Omental fat pad (tissue), 4 donors: ENCODE results near the gene F10. TPM values are rescaled to one million over a fixed set of nuclear protein-coding genes. Genes with fewer than 3 reads are reported as not detected.
A peak's percentile ranks its signal among the peaks of the same experiment; 100 is the strongest.
"Not testable (repeated sequence)": the region's sequence is repeated elsewhere in the genome, so short reads cannot be mapped to it uniquely, and the experiment has no call there.

Source experiments
- ATAC-seq: fragments of 150-250 bp; one replicate; pipeline ENCODE4 v1.9.1; 2016; ENCODE audit warnings: mild to moderate bottlenecking, moderate library complexity; ENCODE audit not compliant: low FRiP score
- DNase-seq: peaks from one replicate; pipeline ENCODE4 v3.0.0-alpha.2; 2019; ENCODE audit warnings: low spot score
- CTCF ChIP-seq, 3 donors: fragments of 450-650 bp; IDR thresholded peaks; one replicate each; pipeline ENCODE4 v1.5.1; 2016 to 2017; ENCODE audit warnings: antibody characterized with exemption in 3 of 3, mild to moderate bottlenecking in 3 of 3, moderate library complexity in 2 of 3
- total RNA-seq, 4 donors: library from RNA; depleted of rRNA; stranded (reverse); fragments of >200 nt; gene quantifications; one replicate each; pipeline ENCODE4 v1.1.0, GENCODE V29; 2016

Gene F10
- total RNA-seq, 4 donors from 2014 or later = 10.8 to 51.1 (median 13.6) TPM

- DNase-seq (no peak), ATAC-seq (peak; percentile 35)
- TF ChIP-seq CTCF (IDR thresholded peaks at IDR 0.05) = no peak
Measured at GRCh38 chr13:113096052-113096744, 26.4 kb upstream of the F10 start.

- no peak for TF ChIP-seq CTCF (IDR thresholded peaks at IDR 0.05)
- ATAC-seq = no peak
- no peak for DNase-seq
Measured at GRCh38 chr13:113096745-113097305, 25.8 kb upstream of the F10 start.

GRCh38 chr13:113097651-113098050 is 24.9 kb upstream of the F10 start:
- ATAC-seq (no peak), DNase-seq (no peak)
- TF ChIP-seq CTCF (IDR thresholded peaks at IDR 0.05) = no peak

- ATAC-seq (no peak), DNase-seq (no peak)
Measured at GRCh38 chr13:113098162-113098732, 24.4 kb upstream of the F10 start.

GRCh38 chr13:113099142-113099541 is 23.5 kb upstream of the F10 start:
- TF ChIP-seq CTCF (IDR thresholded peaks at IDR 0.05) = no peak
- DNase-seq (no peak), ATAC-seq (no peak)

More at GRCh38 chr13:113098162-113098732, 24.4 kb upstream of the F10 start:
- no peak for TF ChIP-seq CTCF (IDR thresholded peaks at IDR 0.05)

GRCh38 chr13:113102302-113102701 is 20.3 kb upstream of the F10 start:
- ATAC-seq, DNase-seq: not testable (repeated sequence)

- TF ChIP-seq CTCF (IDR thresholded peaks at IDR 0.05) = no peak
- ATAC-seq = no peak
- DNase-seq = no peak
Measured at GRCh38 chr13:113102727-113103126, 19.9 kb upstream of the F10 start.
